T-helper 2 cell treated with Interferon-gamma antibody and Interleukin-4, amounts not matched to agents 100 ng/mL and 5 ng/mL, for 36 hours (primary cell): Measurements from ENCODE around the gene UMAD1. TPM values are rescaled to one million over a fixed set of nuclear protein-coding genes. Genes with fewer than 3 reads are reported as not detected.

Experiments
- intact Hi-C: fragments of 100-400 bp; cut with micrococcal nuclease; formaldehyde crosslinking; loops from one replicate; pipeline ENCODE4 v1.15.1; 2023
- total RNA-seq: library from RNA; stranded (reverse); gene quantifications from 2 replicates; pipeline ENCODE4 v1.2.3, GENCODE V29; 2022

UMAD1 gene
- total RNA-seq, 1 donor from 2014 or later: 14.0 TPM

DNA sequence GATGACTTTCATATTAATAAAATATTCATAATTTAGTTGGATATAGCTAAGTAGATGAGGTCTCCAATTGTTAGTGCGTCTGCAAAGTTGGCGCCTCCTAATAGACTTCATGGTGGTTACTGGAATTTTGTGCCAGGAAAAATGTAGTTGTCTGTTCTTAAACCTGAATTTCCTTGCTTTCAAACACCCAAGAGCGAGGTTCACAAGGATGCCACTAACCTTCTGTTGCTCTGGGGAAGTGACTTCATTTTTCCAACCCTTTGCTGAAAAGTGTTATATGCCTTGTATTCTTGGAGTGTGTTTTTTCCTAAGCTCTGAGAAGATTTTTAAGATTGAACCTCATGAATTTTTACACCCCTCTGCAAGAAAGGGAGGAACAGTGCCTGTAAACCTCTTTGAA lies 229.1 kb downstream of the UMAD1 start:
- intact Hi-C loops: no loop called here

DNA sequence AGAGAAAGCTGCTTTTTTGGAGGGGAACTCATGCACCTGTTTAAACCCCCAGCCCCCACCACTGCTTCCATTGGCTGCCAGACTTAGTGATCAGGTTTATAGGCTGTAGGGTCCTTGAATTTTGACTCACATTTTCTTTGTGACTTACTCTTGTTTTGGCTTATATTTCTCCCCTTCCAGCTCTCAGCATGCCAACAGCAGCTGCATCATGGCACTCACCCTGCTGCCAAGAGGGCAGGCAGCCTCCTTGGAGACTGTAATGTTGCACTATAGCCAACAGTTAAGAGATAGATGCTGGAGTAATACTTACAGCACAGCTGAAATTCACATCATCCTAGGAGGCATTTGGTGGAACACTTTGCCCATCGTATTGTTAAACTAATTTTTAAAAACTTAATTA lies 230.0 kb downstream of the UMAD1 start:
- intact Hi-C loops: no loop called here

DNA sequence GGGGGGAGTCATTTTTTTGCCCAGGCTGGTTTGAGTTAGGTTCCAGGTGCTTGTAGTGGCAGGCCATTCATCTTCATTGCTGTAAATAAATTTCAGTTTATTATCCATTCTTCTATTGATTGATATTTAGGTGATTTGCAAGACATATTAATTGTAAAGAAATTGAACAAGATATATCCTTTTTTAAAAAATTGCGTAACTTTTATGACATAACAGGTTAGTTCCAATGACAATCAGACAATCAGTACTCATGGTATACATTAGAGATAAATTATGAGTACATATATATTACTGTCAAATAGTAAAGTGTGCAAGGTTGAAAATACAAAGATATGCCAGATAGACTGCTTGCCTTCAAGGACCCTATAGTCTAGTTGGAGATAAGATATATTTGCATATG lies 235.9 kb downstream of the UMAD1 start:
- intact Hi-C loops: no loop called here

DNA sequence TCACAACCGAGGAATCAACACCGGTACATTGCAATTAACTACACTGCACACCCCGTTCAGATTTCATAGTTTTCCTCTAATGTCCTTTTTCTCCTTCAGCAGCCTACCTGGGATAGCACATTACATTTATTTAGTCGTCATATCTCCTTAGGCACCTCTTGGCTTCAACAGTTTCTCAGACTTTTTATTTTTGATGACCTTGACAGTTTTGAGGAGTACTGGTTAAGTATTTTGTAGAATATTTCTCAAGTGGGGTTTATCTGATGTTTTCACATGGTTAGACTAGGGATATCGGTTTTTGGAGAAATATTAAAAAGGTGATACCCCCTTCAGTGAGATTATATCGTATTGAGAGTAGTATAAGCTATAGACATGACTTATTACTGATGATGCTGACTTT lies 241.0 kb downstream of the UMAD1 start:
- intact Hi-C loops: no loop called here

DNA sequence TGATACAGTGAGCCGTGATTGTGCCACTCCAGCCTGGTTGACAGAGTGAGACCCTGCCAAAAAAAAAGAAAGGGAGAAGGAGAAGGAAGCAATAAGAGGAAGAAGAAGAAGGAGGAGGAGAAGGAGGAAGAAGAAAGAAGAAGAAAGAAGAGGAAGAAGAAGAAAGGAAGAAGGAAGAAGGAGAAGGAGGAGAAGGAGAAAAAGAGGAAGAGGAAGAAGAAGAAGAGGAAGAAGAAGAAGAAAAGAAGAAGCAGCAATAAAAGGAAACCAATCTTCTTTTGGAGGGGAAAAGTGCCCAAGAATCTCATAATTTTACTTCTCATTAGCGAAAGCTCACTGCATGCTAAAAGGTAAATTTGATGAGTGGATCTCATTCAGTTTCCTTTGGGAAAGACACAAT lies 242.3 kb downstream of the UMAD1 start:
- intact Hi-C loops: no loop called here

DNA sequence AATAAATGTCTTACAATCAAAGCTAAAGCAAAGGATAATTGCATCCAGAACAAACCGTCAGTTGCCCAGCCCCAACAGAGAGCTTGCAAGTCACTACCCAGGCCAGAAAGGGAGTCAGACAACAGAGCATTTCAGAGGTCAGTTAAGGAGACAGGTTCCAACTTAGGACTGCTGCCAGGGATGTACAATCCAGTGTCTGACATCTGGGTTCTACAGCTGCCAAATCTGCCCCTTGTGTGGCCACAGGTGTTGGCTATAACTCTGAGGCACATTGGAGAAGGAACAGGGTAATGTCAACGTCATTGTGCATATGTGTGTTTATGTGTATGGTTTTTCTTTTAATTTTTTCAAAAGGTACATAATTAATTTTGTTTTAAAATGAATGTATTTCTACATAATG lies 242.8 kb downstream of the UMAD1 start:
- intact Hi-C loops: no loop called here

DNA sequence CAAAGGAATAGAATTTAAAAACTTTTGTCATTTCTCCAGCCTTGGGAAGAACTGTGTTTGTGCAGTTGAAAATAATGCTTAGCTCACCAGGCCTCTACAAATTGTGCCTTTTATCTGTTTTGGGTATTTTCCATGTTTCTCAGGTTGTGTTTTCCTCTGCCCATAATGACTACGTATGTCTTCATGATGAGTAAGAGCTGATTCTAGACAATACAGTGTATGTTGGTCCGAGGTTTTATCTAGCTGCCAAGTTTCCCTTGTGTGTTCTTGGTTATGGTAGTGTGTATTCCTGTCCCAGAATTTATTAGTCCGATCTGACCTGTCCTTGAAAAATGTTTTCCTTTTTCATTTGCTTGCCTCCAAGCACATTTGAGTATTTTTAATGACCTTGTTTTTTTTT lies 244.3 kb downstream of the UMAD1 start:
- intact Hi-C loops: no loop called here

DNA sequence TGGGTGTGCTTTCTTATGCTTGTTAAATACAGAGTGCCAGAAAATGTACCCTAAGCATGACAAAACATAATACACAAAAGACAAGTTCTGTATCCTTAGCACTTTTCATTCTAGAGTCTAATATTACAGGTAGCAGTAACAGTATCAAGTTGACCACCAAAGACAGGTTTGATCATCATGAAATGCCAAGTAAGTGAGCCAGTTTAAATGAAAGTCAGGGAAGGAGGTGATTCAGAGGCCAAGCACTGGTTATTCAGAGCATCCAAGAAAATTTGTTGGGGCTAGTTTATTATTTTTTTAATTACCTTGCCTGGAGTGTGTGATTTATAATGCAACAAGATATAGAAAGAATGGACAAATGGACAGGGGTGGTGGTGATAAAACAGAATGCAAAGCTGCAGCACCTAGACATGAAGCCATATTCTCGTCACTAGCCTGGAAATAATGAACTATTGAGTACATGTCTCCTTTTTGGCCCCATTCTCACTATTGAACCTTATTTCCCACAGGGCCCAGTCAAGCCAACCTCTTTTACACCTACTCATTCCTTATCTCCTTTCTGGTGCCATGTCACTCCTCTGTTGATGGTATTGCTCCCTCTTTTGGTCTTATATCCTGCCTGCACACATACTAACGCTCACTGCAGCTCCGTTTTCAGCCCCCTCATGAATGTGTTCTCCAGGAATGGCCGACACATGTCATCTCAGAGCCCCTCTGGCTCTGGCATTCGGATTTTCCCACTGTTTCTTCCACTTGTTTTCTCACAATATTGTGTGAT lies 249.4 kb downstream of the UMAD1 start:
- intact Hi-C loops: no loop called here

DNA sequence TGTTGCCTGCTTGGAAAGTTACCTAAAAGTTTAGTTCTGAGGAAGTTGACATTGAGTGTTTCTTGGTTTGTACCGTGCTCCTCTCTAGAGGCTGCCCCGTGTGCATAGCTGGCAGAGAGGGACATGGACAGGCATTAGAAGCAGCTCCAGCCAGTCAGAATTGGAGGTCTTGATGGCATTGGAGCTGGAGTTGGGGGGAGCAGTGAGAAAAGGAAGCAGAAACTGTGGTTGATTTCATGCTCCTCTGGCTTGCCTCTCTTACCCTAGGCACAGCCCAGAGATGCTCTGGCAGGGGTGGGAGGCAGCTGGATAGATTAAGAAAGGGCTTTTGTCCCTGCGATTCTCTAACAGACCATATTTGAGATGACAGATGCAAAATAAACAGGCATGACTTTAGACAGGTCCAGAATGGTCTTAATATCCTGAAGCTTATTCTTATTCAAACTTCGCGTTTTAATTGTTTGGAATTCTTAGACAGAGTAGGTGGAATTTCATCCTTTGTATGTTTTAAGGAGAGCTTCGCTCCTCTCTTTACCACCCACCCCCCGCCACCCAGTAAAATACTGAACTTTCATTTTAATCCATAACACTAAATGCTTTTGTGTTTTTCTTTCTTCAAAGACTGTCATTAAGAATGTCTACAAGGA lies 254.6 kb downstream of the UMAD1 start:
- intact Hi-C loops: no loop called here

DNA sequence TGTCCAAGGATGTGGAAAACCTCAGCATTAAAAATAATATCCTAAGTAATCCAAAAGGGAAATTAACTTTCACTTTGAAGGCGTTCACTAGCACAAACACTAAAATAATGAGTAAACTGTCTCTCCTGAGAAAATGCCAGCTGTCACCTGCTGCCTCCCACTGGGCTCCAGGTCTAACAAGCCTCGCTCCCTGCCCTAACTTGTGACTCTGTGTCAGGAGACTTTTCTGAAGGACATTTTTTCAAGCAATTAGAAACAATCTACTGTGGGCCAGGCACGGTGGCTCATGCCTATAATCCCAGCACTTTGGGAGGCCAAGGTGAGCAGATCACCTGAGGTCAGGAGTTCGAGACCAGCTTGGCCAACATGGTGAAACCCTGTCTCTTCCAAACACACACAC lies 255.2 kb downstream of the UMAD1 start:
- intact Hi-C loops: no loop called here

DNA sequence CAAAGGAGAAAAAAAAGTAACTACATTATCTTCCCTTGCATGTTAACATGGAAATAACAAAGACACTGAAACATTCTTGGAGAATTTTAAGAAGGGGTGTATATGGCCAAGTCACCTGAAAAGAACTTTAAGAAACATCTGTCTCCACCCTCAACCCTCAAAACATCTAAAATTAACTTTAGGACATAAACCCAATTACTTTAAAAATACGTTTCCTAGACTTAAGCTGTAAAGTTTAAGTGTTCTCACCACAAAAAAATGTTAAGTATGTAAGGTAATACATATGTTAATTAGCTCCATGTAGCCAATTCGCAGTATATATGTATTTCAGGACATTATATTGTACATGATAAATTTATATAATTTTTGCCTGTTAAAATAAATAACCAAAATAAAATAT lies 257.0 kb downstream of the UMAD1 start:
- intact Hi-C loops: no loop called here

DNA sequence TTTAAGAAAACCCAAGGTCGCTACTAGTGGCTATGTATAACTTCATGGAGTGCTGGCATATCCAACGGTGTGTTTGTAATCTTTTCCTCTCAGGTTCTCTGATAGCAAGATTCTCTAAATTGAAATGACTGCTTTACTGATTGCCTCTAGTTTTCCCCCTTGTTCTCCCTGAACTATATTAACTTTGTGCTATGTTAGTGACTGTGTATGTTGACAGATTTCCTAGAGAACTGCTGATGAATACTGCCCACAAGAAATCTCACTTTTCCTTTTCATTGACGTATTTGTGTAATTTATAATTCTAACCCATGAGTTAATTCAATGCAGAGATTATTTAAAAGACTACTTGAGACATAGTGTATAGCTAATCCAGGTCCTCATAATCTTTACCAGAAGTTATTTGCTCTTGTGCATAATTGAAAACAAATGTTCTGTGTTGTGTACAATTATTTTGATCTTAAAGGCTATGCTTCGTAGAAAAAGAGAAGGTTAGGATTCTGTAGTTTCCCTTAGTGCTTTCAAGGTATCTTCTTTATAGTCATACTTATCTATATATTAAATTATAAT lies 257.5 kb downstream of the UMAD1 start:
- intact Hi-C loops: no loop called here

DNA sequence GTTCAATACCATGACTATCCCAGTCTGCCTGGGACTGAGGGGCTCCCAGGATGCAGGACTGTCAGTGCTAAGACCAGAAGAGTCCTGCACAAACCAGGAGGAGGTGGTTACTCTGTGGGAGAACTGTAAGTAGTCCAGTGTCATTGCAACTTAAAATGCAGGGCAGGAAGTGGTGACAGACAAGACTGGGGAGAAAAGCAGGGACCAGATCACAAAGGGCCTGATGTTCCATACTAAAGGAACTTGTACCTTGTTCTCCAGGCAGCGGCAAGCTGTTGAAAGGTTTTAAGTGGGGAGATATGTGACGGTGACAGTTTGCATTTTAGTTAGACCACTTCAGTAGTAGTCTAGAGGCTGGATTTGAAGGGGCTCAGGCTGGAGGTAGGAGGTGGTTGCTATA lies 262.3 kb downstream of the UMAD1 start:
- intact Hi-C loops: no loop called here

DNA sequence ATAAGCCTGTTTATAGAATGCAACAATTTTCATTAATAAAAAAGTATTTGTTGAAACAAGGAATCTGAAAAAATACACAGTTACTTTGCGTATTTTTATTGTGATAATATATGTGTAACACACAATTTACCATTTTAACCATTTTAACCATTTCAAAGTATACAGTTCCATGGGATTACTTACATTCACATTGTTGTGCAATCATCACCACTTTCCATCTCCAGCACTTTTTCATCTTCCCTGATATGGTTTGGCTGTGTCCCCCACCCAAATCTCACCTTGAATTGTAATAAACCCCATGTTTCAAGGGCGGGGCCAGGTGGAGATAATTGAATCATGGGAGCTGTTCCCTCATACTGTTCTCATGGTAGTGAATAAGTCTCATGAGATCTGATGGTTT lies 266.8 kb downstream of the UMAD1 start:
- intact Hi-C loops: no loop called here

DNA sequence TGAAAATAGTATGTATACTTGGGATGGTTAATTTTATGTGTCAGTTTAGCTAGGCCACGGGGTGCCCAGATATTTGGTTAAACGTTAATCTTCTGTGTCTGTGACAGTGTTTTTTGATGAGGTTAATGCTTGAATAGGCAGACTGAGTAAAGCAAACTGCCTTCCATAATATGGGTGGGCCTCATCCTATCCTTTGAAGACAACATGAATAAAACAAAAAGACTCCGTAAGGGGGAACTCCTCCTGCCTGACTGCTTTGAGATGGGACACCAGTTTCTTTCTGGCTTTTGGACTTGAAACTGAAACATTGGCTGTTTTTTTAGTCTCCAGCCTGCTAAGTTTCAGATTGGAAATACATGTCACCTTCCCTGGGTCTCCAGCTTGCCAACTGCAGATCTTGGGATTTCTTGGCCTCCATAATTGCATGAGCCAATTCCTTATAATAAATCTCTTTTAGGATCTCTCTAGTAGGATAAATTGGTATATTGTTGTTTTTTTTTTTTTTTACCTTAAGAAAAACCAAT lies 268.1 kb downstream of the UMAD1 start:
- intact Hi-C loops: no loop called here

DNA sequence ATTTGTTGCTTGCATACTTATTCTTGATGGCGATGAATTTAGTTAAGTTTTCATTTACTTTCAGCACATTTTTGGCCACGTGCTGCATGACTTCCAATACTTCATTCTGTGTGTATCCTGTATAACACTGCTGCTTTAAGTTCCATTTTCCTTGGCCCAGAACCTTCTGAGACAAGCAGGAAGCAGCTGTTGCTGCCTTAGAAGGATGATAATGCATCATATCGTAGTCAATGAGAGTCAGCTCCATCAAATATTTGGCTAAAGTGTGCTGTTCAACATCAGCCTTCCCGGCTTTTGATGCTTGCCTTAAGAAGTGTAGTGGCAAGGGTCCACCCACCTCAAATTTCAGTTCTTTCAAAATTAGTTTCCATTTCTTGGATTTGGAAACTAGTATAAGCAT lies 268.8 kb downstream of the UMAD1 start:
- intact Hi-C loops: no loop called here

DNA sequence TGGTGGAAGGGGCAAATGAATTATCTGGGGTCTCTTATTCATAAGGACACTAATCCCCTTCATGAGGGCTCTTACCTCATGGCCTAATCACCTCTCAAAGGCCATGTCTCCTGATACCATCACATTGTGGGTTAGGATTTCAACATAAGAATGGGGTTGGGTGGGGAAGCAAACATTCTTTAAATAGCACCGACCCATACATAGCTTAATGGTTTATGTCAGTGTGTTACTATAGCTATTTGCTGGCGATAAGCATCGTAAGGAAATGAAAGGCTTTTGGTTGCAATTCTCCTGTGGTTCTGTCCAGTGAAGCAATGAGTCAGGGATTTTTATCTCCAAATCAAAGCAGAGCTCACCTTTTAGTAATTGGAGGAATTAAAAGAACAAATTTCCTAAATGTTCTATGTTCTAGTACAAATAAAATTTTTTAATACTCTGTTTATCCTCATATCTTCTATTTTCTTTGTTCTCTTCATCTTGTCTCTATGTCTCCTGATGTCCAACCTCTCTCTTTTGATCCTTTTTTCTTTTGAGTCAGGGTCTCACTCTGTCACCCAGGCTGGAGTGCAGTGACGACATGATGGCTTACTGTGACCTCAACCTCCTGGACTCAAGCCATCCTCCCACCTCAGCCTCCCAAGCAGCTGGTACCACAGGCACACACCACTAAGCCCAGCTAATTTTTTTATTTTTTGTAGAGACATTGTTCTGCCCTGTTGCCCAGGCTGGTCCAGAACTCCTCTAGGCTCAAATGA lies 271.0 kb downstream of the UMAD1 start:
- intact Hi-C loops: no loop called here

DNA sequence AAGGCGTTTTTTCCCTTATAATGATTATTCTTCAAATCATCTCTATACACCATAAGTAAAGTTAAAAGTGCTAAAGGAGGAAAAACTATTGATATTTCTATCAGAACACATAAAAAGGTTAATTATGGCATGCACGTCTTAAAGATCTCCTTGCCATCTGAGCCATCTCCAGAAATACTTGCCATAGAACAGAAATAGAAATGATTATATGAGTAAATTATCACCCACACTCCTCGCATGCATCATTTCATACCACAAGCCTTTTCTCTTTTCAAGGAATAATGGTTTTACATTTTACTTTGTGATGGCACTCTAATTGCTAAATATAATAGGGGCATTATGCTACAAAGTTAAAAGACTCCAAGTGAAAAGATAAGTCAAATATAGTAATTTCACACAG lies 272.4 kb downstream of the UMAD1 start:
- intact Hi-C loops: no loop called here

DNA sequence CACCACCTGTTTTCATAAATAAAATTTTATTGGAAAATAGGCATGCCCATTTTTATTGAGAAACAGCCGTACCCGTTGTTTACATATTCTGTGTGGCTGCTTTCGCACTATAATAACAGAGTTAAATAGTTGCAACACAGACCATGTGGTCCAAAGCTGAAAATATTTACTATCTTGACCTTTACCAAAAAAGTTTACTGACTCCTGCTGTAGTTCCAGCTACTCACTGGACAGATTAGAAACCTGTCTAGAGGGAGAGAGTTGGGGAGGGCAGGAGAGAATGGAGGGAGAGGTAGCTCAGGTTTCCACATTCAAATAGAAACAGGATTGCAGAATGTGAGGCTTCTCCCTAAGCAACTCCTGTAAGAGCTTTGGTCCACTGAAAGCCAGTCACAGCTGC lies 273.0 kb downstream of the UMAD1 start:
- intact Hi-C loops: no loop called here

DNA sequence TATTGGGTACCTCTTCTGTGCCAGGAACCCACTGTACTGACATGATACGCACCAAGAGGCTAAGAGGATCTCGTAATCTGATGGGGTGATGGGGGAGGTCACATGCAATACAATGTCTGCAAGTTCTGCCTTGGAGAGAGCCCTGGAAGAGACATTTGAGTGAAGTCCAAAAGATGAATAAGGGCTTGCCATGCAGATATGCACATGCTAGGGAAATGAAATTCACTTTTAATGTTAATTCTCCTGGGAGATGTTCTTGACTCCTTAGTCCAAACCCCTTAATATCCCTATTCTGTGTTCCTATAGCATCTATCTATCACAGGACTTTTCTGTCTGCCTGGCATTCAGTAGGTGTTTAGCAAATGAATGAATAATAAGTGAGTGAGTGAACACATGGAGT lies 274.0 kb downstream of the UMAD1 start:
- intact Hi-C loops: no loop called here

DNA sequence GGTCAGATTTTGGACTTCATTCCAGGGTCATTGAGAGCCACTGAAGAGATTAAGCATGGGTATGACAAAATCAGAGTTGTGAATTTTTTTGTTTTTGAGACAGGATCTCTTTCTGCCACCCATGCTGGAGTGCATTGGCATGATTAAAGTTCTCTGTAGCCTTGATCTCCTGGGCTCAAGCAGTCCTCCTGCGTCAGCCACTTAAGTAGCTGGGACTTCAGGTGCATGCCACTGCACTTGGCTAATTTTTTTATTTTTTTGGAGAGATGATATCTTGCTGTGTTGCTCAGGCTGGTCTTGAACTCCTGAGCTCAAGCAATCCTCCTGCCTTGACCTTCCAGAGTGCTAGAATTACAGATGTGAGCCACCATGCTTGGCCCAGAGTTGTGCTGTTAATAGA lies 275.5 kb downstream of the UMAD1 start:
- intact Hi-C loops: no loop called here

DNA sequence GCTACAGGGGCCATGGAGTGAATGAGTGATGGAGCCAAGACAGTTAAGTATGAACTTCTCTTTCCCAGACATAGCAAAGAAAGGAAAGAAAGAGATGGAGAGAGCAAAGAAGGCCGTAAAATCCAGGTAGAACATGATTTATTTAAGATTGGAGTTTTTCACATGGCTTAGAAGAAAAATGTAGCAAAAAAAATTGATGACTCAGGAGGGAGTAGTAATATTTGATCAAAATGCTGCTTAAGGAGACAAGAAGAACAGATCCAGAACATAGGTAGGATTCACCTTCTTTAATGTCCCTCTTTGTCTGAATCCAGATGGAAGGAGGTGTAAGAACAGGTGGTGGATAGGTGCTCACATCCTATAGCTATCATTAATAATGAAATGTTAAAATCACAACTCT lies 277.0 kb downstream of the UMAD1 start:
- intact Hi-C loops: no loop called here
